AG09309 (cell line): ENCODE measurements around the gene EPB41L3.

Experiments
- DNase-seq: peaks from one replicate; pipeline ENCODE4 v3.0.0-alpha.2; 2010; ENCODE audit warnings: low read depth
- H3K4me3 ChIP-seq: 2 replicates; pipeline ENCODE4 v1.5.1; 2011; ENCODE audit warnings: mild to moderate bottlenecking, low read depth, low read length, moderate library complexity; ENCODE audit not compliant: control insufficient read depth
- TF ChIP-seq, protein P1 (sequence below): IDR thresholded peaks from 2 replicates; pipeline ENCODE4 v1.5.1; 2011; ENCODE audit warnings: mild to moderate bottlenecking, low read depth, low read length, inconsistent platforms; ENCODE audit not compliant: insufficient read depth, control insufficient read depth; ENCODE audit errors: missing control alignments

EPB41L3 gene

DNA sequence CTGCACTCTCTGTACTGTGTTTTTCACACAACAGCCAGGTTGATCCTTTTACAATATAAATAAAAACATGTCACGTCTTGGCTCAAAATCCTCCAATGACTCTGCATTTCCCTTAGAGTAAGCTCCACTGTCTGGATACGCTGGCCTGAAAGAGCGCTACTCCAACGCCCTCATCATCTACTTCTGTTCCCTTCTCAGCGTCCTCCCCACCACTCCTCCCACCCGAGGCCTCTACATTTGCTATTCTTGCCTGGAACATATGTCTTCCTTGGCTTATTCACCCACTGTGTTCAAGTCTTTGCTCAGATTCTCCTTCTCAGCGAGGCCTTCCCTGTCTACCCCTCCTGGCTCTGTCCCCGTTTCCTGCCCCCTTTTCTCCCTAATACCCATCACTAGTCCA, 37.6 kb downstream of the EPB41L3 start:
- H3K4me3 ChIP-seq, result no peak overlapping the region
- DNase-seq, result no peak
- TF ChIP-seq, protein P1, sequence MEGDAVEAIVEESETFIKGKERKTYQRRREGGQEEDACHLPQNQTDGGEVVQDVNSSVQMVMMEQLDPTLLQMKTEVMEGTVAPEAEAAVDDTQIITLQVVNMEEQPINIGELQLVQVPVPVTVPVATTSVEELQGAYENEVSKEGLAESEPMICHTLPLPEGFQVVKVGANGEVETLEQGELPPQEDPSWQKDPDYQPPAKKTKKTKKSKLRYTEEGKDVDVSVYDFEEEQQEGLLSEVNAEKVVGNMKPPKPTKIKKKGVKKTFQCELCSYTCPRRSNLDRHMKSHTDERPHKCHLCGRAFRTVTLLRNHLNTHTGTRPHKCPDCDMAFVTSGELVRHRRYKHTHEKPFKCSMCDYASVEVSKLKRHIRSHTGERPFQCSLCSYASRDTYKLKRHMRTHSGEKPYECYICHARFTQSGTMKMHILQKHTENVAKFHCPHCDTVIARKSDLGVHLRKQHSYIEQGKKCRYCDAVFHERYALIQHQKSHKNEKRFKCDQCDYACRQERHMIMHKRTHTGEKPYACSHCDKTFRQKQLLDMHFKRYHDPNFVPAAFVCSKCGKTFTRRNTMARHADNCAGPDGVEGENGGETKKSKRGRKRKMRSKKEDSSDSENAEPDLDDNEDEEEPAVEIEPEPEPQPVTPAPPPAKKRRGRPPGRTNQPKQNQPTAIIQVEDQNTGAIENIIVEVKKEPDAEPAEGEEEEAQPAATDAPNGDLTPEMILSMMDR, result no peak

- TF ChIP-seq, protein P1, result no peak
- no peak for DNase-seq
- H3K4me3 ChIP-seq, result no peak overlapping the region
Observed at GRCh38 chr18:5503740-5504139, 40.1 kb downstream of the EPB41L3 start.

GRCh38 chr18:5500158-5500939, 43.4 kb downstream of the EPB41L3 start:
- no peak for DNase-seq
- TF ChIP-seq, protein P1, result no peak
- H3K4me3 ChIP-seq, result no peak overlapping the region

DNA sequence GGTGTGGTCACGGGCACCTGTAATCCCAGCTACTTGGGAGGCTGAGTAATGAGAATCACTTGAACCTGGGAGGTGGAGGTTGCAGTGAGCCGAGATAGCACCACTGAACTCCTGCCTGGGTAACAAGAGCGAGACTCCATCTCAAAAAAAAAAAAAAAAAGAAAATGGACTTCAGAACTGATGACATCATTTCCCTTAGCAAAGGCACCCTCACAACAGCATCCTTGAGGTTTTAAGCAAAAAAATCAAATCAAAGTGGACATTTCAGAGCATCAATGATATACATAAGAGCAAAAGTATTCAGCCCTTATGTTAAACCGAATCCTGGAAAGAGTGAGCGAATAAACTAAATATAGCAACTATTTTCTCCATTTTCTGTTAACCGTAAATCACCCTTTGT, 45.3 kb downstream of the EPB41L3 start:
- H3K4me3 ChIP-seq, result no peak overlapping the region
- DNase-seq, result no peak
- TF ChIP-seq, protein P1, result no peak

DNA sequence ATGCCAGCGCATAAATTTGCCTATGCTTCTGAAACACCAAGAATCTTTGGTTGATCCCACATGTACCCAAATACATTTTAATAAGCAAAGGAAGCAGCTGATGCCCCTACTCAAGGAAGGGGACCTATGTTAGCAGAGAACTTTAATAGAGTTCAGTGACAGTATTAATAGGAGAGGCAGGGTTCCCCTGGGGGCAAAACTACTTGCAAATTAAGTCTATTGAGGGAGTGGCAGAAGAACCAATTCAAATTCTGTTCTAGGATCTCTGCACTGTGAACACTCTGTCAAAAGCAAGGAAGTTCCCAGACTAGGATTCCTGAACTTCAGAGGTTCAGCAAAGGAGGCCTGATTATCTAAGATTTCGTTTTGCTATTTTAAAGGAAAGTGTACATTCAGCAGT, 47.5 kb downstream of the EPB41L3 start:
- no peak for DNase-seq
- H3K4me3 ChIP-seq, result no peak overlapping the region
- TF ChIP-seq, protein P1, result no peak

DNA sequence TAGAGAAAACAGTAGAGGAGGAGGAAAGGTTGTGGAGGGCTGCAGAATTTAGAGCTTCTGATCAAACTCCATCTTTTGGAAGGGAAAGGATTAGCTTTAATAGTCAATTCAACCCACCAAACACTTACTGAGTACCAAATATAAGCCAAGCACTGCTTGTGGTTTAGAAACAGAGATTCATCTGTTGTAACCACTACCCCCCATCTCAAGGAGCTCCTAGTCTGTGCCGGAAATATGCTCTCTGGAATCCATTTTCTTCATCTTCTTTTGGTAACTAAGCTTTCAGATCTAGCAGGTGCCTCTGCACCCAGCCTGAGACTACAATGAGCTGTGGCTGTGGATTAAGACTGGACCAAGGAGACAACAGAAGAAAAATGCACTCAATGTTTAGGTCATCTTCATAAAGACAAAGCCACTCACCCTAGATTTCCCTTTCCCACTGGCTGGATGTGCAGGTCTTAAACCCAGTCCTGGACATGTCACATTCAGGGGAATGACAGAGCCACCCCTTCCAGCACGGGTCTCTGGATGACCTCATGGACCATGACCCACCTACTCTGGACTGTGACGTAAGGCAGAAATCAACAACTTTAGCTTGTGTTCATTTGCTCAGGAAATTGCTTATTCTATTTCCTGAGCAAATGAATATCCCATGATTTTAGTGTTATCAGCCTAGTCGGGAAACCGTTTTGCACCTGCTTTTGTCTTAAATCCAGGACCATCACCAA, 52.9 kb downstream of the EPB41L3 start:
- TF ChIP-seq, protein P1, result no peak
- H3K4me3 ChIP-seq, result no peak overlapping the region
- no peak for DNase-seq
